ENCODE results near the gene EYA4.

Gene EYA4

GRCh38 chr6:133248241-133249001 lies 7.3 kb downstream of the EYA4 start:
- TF ChIP-seq CTCF (IDR thresholded peaks at IDR 0.05; ENCODE audit: low read depth, low read length, missing control alignments): no peak
- DNase-seq (ENCODE audit: low read depth): no peak

GRCh38 chr6:133251688-133252087 lies 10.5 kb downstream of the EYA4 start:
- DNase-seq (ENCODE audit: low read depth): no peak
- no peak for TF ChIP-seq CTCF (IDR thresholded peaks at IDR 0.05; ENCODE audit: low read depth, low read length, missing control alignments)
- H3K4me3 ChIP-seq (ENCODE audit: low read depth, low read length): no peak overlapping the region

More at GRCh38 chr6:133248241-133249001, 7.3 kb downstream of the EYA4 start:
- H3K4me3 ChIP-seq (ENCODE audit: low read depth, low read length): no peak overlapping the region

GRCh38 chr6:133254552-133255228 lies 13.5 kb downstream of the EYA4 start:
- TF ChIP-seq CTCF (IDR thresholded peaks at IDR 0.05; ENCODE audit: low read depth, low read length, missing control alignments): no peak
- no peak overlapping the region for H3K4me3 ChIP-seq (ENCODE audit: low read depth, low read length)
- DNase-seq (ENCODE audit: low read depth): no peak

- no peak for DNase-seq (ENCODE audit: low read depth)
- no peak overlapping the region for H3K4me3 ChIP-seq (ENCODE audit: low read depth, low read length)
- TF ChIP-seq CTCF (IDR thresholded peaks at IDR 0.05; ENCODE audit: low read depth, low read length, missing control alignments): no peak
Observed at GRCh38 chr6:133257545-133258105, 16.5 kb downstream of the EYA4 start.

- H3K4me3 ChIP-seq (ENCODE audit: low read depth, low read length): no peak overlapping the region
- TF ChIP-seq CTCF (IDR thresholded peaks at IDR 0.05; ENCODE audit: low read depth, low read length, missing control alignments): no peak
- no peak for DNase-seq (ENCODE audit: low read depth)
Observed at GRCh38 chr6:133259561-133259960, 18.4 kb downstream of the EYA4 start.

GRCh38 chr6:133262804-133263203 lies 21.6 kb downstream of the EYA4 start:
- no peak for DNase-seq (ENCODE audit: low read depth)
- TF ChIP-seq CTCF (IDR thresholded peaks at IDR 0.05; ENCODE audit: low read depth, low read length, missing control alignments): no peak
- no peak overlapping the region for H3K4me3 ChIP-seq (ENCODE audit: low read depth, low read length)

Data from GM12864 (cell line).